A549 (cell line): ENCODE measurements around the gene CCND1. TPM values are rescaled to one million over a fixed set of nuclear protein-coding genes. Genes with fewer than 3 reads are reported as not detected.

Experiments used
- ATAC-seq, 2 experiments: fragments of 200-7000 bp in 1 of 2; fragments of >200 bp in 1 of 2; cut with Nextera tagmentation in 1 of 2; cut with Tn5 transposase in 1 of 2; 3 replicates each; pipeline versions ENCODE4 v1.8.0 to v1.9.1; 2018 to 2020; ENCODE audit warnings: mild to moderate bottlenecking in 1 of 2, moderate library complexity in 1 of 2
- CTCF ChIA-PET: fragments of 300-600 bp; sonication (Branson Sonifier 250); formaldehyde crosslinking; extraction: SDS; loops from one replicate; lab custom pipeline; 2021; ENCODE audit warnings: antibody characterized with exemption, inconsistent platforms; lab: Yijun Ruan, JAX
- POLR2A ChIA-PET: fragments of 350-600 bp; formaldehyde crosslinking; extraction: SDS; loops from one replicate; lab custom pipeline; 2021; ENCODE audit warnings: antibody characterized with exemption, inconsistent platforms; lab: Yijun Ruan, JAX
- DNase-seq, 2 experiments: peaks; one replicate each; pipeline versions ENCODE4 v3.0.0 to v3.0.0-alpha.2; 2011 to 2016; ENCODE audit warnings: low read depth in 1 of 2, low spot score in 1 of 2
- FAIRE-seq: peaks from 2 replicates; lab custom pipeline; 2011; peaks lifted over from hg19 to GRCh38; lab: Jason Lieb, UNC
- H3K27ac ChIP-seq, 2 experiments: fragments of >200 bp; sonication (Bioruptor Twin); formaldehyde crosslinking; 3 replicates each; pipeline ENCODE4 v1.5.1; 2016 to 2017
- H3K4me1 ChIP-seq: fragments of >200 bp; sonication (Bioruptor Twin); formaldehyde crosslinking; 3 replicates; pipeline ENCODE4 v1.6.1; 2016
- H3K4me2 ChIP-seq: fragments of >200 bp; sonication (Bioruptor Twin); formaldehyde crosslinking; 3 replicates; pipeline ENCODE4 v1.6.1; 2016
- H3K4me3 ChIP-seq: fragments of >200 bp; sonication (Bioruptor Twin); formaldehyde crosslinking; 3 replicates; pipeline ENCODE4 v1.5.1; 2016
- H3K9me3 ChIP-seq: fragments of >200 bp; sonication (Bioruptor Twin); formaldehyde crosslinking; 3 replicates; pipeline ENCODE4 v1.6.1; 2016
- BCL3 ChIP-seq: fragments of >200 bp; sonication (Bioruptor Twin); formaldehyde crosslinking; IDR thresholded peaks from 3 replicates; pipeline ENCODE4 v1.6.1; 2016
- BHLHE40 ChIP-seq: IDR thresholded peaks from 2 replicates; pipeline ENCODE4 v1.6.1; 2012; ENCODE audit warnings: low read depth, low read length, inconsistent platforms
- CEBPB ChIP-seq, 2 experiments: fragments of >200 bp in 1 of 2; sonication (Bioruptor Twin) in 1 of 2; formaldehyde crosslinking in 1 of 2; IDR thresholded peaks; 2 replicates each; pipeline ENCODE4 v1.6.1; 2012 to 2016
- CHD4 ChIP-seq: fragments of 200-600 bp; sonication (generic); IDR thresholded peaks from 2 replicates; pipeline ENCODE4 v1.6.1; 2016; ENCODE audit warnings: antibody characterized with exemption, mild to moderate bottlenecking, borderline replicate concordance
- CTCF ChIP-seq: fragments of >200 bp; sonication (Bioruptor Twin); formaldehyde crosslinking; IDR thresholded peaks from 3 replicates; pipeline ENCODE4 v1.5.1; 2016
- FOSL2 ChIP-seq, 2 experiments: fragments of 450-650 bp in 1 of 2; fragments of >200 bp in 1 of 2; sonication (Bioruptor Twin) in 1 of 2; formaldehyde crosslinking; IDR thresholded peaks; 2 replicates each; pipeline versions ENCODE4 v1.5.0 to v1.6.1; 2016 to 2020; ENCODE audit warnings: mild to moderate bottlenecking in 1 of 2, moderate library complexity in 1 of 2
- GATA3 ChIP-seq: IDR thresholded peaks from 2 replicates; pipeline ENCODE4 v1.6.1; 2012; ENCODE audit warnings: borderline replicate concordance
- HES2 ChIP-seq: fragments of >200 bp; sonication (Bioruptor Twin); formaldehyde crosslinking; IDR thresholded peaks from 2 replicates; pipeline ENCODE4 v1.6.1; 2016
- MAZ ChIP-seq: fragments of 150-350 bp; IDR thresholded peaks from 2 replicates; pipeline ENCODE4 v1.6.1; 2014; ENCODE audit warnings: antibody characterized with exemption, low read depth, low read length, borderline replicate concordance
- MYC ChIP-seq: IDR thresholded peaks from 2 replicates; pipeline ENCODE4 v1.6.1; 2012; ENCODE audit warnings: mild to moderate bottlenecking, inconsistent platforms, low read length, improper control_type of control experiment, borderline replicate concordance
- NPAS2 ChIP-seq: fragments of 250-450 bp; sonication (Bioruptor Pico); IDR thresholded peaks from 2 replicates; pipeline ENCODE4 v1.8.0; 2022; ENCODE audit warnings: mild to moderate bottlenecking, moderate library complexity, borderline replicate concordance
- RAD21 ChIP-seq, 2 experiments: fragments of >200 bp in 1 of 2; sonication (Bioruptor Twin) in 1 of 2; formaldehyde crosslinking in 1 of 2; IDR thresholded peaks in 1 of 2; conservative IDR thresholded peaks in 1 of 2; 2 replicates in 1 of 2; 3 replicates in 1 of 2; pipeline ENCODE4 v1.6.1; 2012 to 2018; ENCODE audit warnings: inconsistent platforms in 1 of 2
- RARB ChIP-seq: fragments of 250-450 bp; sonication (Bioruptor Pico); IDR thresholded peaks from 2 replicates; pipeline ENCODE4 v1.8.0; 2021; ENCODE audit warnings: mild to moderate bottlenecking, moderate library complexity
- REST ChIP-seq: fragments of 200-600 bp; sonication (generic); IDR thresholded peaks from 2 replicates; pipeline ENCODE4 v1.6.1; 2016; ENCODE audit warnings: antibody characterized with exemption, mild to moderate bottlenecking, moderate library complexity
- SMC3 ChIP-seq: fragments of >200 bp; sonication (Bioruptor Twin); formaldehyde crosslinking; IDR thresholded peaks from 3 replicates; pipeline ENCODE4 v1.6.1; 2018; ENCODE audit warnings: inconsistent platforms
- SREBF2 ChIP-seq: fragments of 450-650 bp; IDR thresholded peaks from 2 replicates; pipeline ENCODE4 v1.6.1; 2014; ENCODE audit warnings: mild to moderate bottlenecking, moderate library complexity
- USF2 ChIP-seq: fragments of 450-650 bp; IDR thresholded peaks from 2 replicates; pipeline ENCODE4 v1.6.1; 2014; ENCODE audit warnings: antibody characterized with exemption
- ZFP36 ChIP-seq: fragments of 450-650 bp; IDR thresholded peaks from 2 replicates; pipeline ENCODE4 v1.6.1; 2014; ENCODE audit warnings: borderline replicate concordance; ENCODE audit not compliant: partially characterized antibody
- WGBS: methylation state at CpG from one replicate; pipeline ENCODE4 v1.1.6; 2017; ENCODE audit errors: missing lambda C conversion rate; 5-methylcytosine and 5-hydroxymethylcytosine counted together
- polyA plus RNA-seq, 4 experiments: library from polyadenylated mRNA; depleted of rRNA in 3 of 4; stranded (reverse); fragments of >200 nt; fragmentation: RNase III in 1 of 4; extraction: RNeasy Plus Mini Kit Qiagen cat#74134 plus additional on column Dnase treatment in 1 of 4; gene quantifications; 2 replicates in 3 of 4; 3 replicates in 1 of 4; pipeline ENCODE4 v1.2.3, GENCODE V29; 2011 to 2017

The CCND1 gene
- polyA plus RNA-seq, 2 of the 4 experiments (the other 2 are of a cell fraction), result 131 to 136 TPM

GRCh38 chr11:69669486-69669885, 28.5 kb downstream of the CCND1 start (continued):
- TF ChIP-seq MAZ (no peak), BHLHE40 (no peak), FOSL2 (IDR thresholded peaks at IDR 0.05) (no peak), FOSL2 (CRISPR knock-in tag; IDR thresholded peaks at IDR 0.05) (no peak)

GRCh38 chr11:69670158-69670845, 29.3 kb downstream of the CCND1 start:
- CTCF ChIA-PET, result interaction anchor here (0.6 to 9.2 kb wide), 36 partner anchors 9 to 634 kb away, joined by 3 to 220 read pairs (median 4); partner anchors contain the start of genes CCND1 and MYEOV
- peak; percentile 80 to 81 for ATAC-seq

GRCh38 chr11:69671734-69672465, 30.9 kb downstream of the CCND1 start:
- no peak overlapping the region for H3K27ac ChIP-seq
- no peak overlapping the region for H3K4me2 ChIP-seq
- POLR2A ChIA-PET, result no interaction called here
- no peak for DNase-seq
- no peak for ATAC-seq
- H3K4me3 ChIP-seq, result no peak overlapping the region
- TF ChIP-seq HES2, result no peak
- TF ChIP-seq MYC, result no peak
- no peak for TF ChIP-seq SREBF2
- no peak for TF ChIP-seq USF2
- TF ChIP-seq CHD4, result no peak
- TF ChIP-seq BCL3, result no peak
- TF ChIP-seq CTCF, result no peak
- TF ChIP-seq ZFP36, result no peak
- TF ChIP-seq NPAS2 (CRISPR knock-in tag), result no peak
- TF ChIP-seq CEBPB (IDR thresholded peaks at IDR 0.05), result no peak
- no peak for TF ChIP-seq BHLHE40
- no peak for TF ChIP-seq REST
- TF ChIP-seq, all 56 proteins: peak for 0
- Histone ChIP-seq H3K9me3 (no peaks in the 10 kb centered on the region), H3K4me1 (peaks cover 29% of the 10 kb centered on the region)
- CTCF ChIA-PET, result interaction anchor here (1.2 to 9.2 kb wide), 9 partner anchors 7 to 583 kb away, joined by 4 to 220 read pairs (median 14); partner anchors contain the start of gene CCND1
- no peak for FAIRE-seq
- 89% methylated on average over 9 of the region's 10 CpGs for WGBS

More at GRCh38 chr11:69670158-69670845, 29.3 kb downstream of the CCND1 start:
- peak; percentile 90 for TF ChIP-seq SMC3
- no peak for TF ChIP-seq GATA3
- TF ChIP-seq RAD21 (conservative IDR thresholded peaks at IDR 0.05 in 1 of 2, IDR thresholded peaks at IDR 0.05 in 1 of 2), result peak; percentile 92
- TF ChIP-seq CTCF, result peak; percentile 93
- no peak for TF ChIP-seq RARB
- WGBS, result 37% methylated on average over 15 of the region's 18 CpGs
- H3K27ac ChIP-seq, result peak overlapping the region; percentile 49 to 72; a peak in 4 of 6 replicates
- peak overlapping the region; percentile 33; the same call in 2 of the 3 replicates for H3K4me2 ChIP-seq
- DNase-seq (peak; percentile 87 to 90), FAIRE-seq (no peak)
- no peak overlapping the region for H3K4me3 ChIP-seq
- POLR2A ChIA-PET, result interaction anchor here (0.7 to 1.1 kb wide), 3 partner anchors 26 to 569 kb away, joined by 3 read pairs; no protein-coding TSS in a partner anchor
- peaks cover 24% of the 10 kb centered on the region for H3K4me1 ChIP-seq
- H3K9me3 ChIP-seq, result no peaks in the 10 kb centered on the region
